Sigmoid colon (tissue), 7 donors: ENCODE results near the gene TMEM222. TPM values are rescaled to one million over a fixed set of nuclear protein-coding genes. Genes with fewer than 3 reads are reported as not detected.

Experiments used
- DNase-seq: peaks from one replicate; pipeline ENCODE4 v3.0.0-alpha.2; 2019
- H3K27ac ChIP-seq, 4 donors: fragments of 200-600 bp; sonication (generic); one replicate each; pipeline ENCODE4 v1.5.1; 2016 to 2019; ENCODE audit warnings: mild to moderate bottlenecking in 1 of 4
- H3K27me3 ChIP-seq, 3 donors: fragments of 200-600 bp; sonication (generic); one replicate each; pipeline ENCODE4 v1.5.1; 2019; ENCODE audit warnings: mild to moderate bottlenecking in 1 of 3
- H3K36me3 ChIP-seq, 4 donors: fragments of 200-600 bp; sonication (generic); one replicate each; pipeline ENCODE4 v1.5.1; 2016 to 2019
- H3K4me1 ChIP-seq, 4 donors: fragments of 200-600 bp; sonication (generic); one replicate each; pipeline ENCODE4 v1.5.1; 2017 to 2019
- H3K4me3 ChIP-seq, 4 donors: fragments of 200-600 bp; sonication (generic); one replicate each; pipeline ENCODE4 v1.5.1; 2017 to 2019; ENCODE audit warnings: mild to moderate bottlenecking in 2 of 4, moderate library complexity in 1 of 4
- H3K9me3 ChIP-seq, 4 donors: fragments of 200-600 bp in 3 of 4; sonication (generic) in 3 of 4; one replicate each; pipeline versions ENCODE4 v1.5.1 to v1.6.1; 2013 to 2019
- EP300 ChIP-seq, 4 donors: sonication (generic); formaldehyde crosslinking; IDR thresholded peaks; one replicate each; pipeline ENCODE4 v1.6.1; 2017; ENCODE audit warnings: antibody characterized with exemption in 4 of 4
- POLR2A ChIP-seq, 2 donors: fragments of 450-650 bp; IDR thresholded peaks; one replicate each; pipeline ENCODE4 v1.6.1; 2016; ENCODE audit warnings: antibody characterized with exemption in 2 of 2, mild to moderate bottlenecking in 2 of 2, moderate library complexity in 2 of 2
- POLR2AphosphoS5 ChIP-seq, 4 donors: sonication (generic); formaldehyde crosslinking; IDR thresholded peaks; one replicate each; pipeline ENCODE4 v1.6.1; 2017; ENCODE audit warnings: antibody characterized with exemption in 4 of 4
- WGBS, 2 donors: extraction: QIAGEN DNeasy Blood & Tissue Kit; methylation state at CpG; one replicate each; pipeline ENCODE4 v1.1.7; 2013; 5-methylcytosine and 5-hydroxymethylcytosine counted together
- intact Hi-C: fragments of 100-400 bp; cut with DNase I; formaldehyde crosslinking; loops from one replicate; pipeline ENCODE4 v1.15.1; 2023
- polyA plus RNA-seq, 3 donors: library from polyadenylated mRNA; stranded (reverse); fragments of 200-250 nt; gene quantifications; one replicate each; pipeline ENCODE4 v1.2.3, GENCODE V29; 2013
- total RNA-seq, 4 donors: library from RNA; depleted of rRNA; stranded (reverse); fragments of >200 nt; gene quantifications; one replicate each; pipeline ENCODE4 v1.1.0, GENCODE V29; 2016
- TF ChIP-seq, protein P1 (sequence below), 4 experiments: fragments of 450-650 bp in 3 of 4; fragments of 200-600 bp in 1 of 4; IDR thresholded peaks; one replicate each; pipeline ENCODE4 v1.5.1; 2016 to 2019; ENCODE audit warnings: antibody characterized with exemption in 4 of 4, mild to moderate bottlenecking in 3 of 4, moderate library complexity in 2 of 4
- donor health status: healthy with polysubstance abuse.
- donor health status: Bipolar disorder and iron deficiency.
- donor health status: healthy.

TMEM222 gene
- total and polyA plus RNA-seq, 7 donors, result 15.7 to 46.9 (median 19.7) TPM

DNA sequence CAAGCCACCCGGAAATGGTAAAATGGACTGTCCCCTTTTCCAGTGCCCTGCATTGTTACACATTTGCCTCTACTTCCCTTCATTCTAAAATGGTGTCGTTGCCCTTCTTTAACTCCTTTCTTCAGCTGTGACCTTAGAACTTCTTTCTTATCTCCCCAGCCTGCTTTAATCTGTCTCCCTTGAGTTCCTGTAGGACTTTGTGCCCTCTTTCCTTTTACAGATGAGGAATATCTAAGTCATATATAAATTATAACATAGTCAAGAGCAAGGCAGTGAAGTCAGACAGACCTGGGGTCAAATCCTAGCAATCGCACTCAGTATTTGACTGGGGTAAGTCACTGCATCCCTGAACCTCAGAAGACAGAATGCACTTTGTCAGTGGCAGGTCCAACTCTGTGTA is 31.4 kb upstream of the TMEM222 start:
- TF ChIP-seq POLR2AphosphoS5 (IDR thresholded peaks at IDR 0.05), result no peak
- TF ChIP-seq, protein P1, sequence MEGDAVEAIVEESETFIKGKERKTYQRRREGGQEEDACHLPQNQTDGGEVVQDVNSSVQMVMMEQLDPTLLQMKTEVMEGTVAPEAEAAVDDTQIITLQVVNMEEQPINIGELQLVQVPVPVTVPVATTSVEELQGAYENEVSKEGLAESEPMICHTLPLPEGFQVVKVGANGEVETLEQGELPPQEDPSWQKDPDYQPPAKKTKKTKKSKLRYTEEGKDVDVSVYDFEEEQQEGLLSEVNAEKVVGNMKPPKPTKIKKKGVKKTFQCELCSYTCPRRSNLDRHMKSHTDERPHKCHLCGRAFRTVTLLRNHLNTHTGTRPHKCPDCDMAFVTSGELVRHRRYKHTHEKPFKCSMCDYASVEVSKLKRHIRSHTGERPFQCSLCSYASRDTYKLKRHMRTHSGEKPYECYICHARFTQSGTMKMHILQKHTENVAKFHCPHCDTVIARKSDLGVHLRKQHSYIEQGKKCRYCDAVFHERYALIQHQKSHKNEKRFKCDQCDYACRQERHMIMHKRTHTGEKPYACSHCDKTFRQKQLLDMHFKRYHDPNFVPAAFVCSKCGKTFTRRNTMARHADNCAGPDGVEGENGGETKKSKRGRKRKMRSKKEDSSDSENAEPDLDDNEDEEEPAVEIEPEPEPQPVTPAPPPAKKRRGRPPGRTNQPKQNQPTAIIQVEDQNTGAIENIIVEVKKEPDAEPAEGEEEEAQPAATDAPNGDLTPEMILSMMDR (IDR thresholded peaks at IDR 0.05), result no peak
- TF ChIP-seq EP300 (IDR thresholded peaks at IDR 0.05), result no peak
- no peak for TF ChIP-seq POLR2A (IDR thresholded peaks at IDR 0.05)
- Histone ChIP-seq H3K9me3 (no peaks in the 10 kb centered on the region), H3K4me1 (no peaks in the 10 kb centered on the region), H3K27ac (no peak overlapping the region), H3K27me3 (no peaks in the 10 kb centered on the region), H3K36me3 (peaks cover 15 to 73% (median 45%) of the 10 kb centered on the region in 4 donors), H3K4me3 (no peak overlapping the region)
- intact Hi-C loops, result no loop called here
- no peak for DNase-seq
- WGBS, 2 donors, result 85 to 95% methylated on average over 3 of the region's 3 CpGs

DNA sequence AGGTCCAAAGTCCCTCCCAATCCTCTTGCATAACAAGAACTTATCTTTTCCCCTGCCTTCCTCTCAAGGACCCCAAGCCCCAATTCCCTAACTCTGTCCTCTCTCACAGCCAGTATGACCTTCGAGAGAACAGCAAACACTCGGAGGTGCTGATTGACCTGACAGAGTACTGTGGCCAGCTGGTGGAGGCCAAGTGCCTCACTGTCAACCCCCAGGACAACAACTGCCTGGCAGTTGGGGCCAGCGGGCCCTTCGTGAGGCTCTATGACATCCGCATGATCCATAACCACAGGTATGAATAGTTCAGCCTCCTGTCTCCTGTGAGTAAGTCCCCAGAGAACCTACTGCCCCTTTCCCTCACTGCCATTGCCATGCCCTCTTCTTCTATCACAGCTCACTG is 29.9 kb upstream of the TMEM222 start:
- Histone ChIP-seq H3K4me3 (no peak overlapping the region), H3K4me1 (peaks cover 0 to 5% (median 4%) of the 10 kb centered on the region in 4 donors), H3K9me3 (no peaks in the 10 kb centered on the region), H3K27me3 (no peaks in the 10 kb centered on the region), H3K36me3 (peaks cover 15 to 76% (median 49%) of the 10 kb centered on the region in 4 donors), H3K27ac (no peak overlapping the region)
- 93 to 94% methylated on average over 5 of the region's 5 CpGs for WGBS, 2 donors
- DNase-seq, result no peak
- intact Hi-C loops, result no loop called here
- TF ChIP-seq EP300 (IDR thresholded peaks at IDR 0.05), result no peak
- no peak for TF ChIP-seq POLR2A (IDR thresholded peaks at IDR 0.05)
- TF ChIP-seq, protein P1 (IDR thresholded peaks at IDR 0.05), result no peak

DNA sequence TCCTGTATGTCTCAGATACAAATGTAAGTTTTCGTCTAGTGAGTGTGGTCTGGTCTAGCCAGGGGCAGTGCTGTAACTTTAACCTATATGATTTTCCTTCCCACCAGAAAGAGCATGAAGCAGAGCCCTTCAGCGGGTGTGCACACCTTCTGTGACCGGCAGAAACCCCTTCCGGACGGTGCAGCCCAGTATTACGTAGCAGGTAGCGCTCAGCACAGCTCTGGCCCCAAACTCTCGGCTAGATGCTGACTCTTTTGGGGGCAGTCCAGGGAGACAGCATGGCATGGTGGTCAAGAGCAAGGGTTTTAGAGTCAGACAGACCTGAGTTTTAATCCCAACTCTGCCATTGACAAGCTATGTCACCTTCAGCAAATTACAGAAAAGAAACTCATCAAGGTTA is 28.0 kb upstream of the TMEM222 start:
- no peak for DNase-seq
- intact Hi-C loops, result no loop called here
- 96 to 97% methylated on average over 8 of the region's 8 CpGs for WGBS, 2 donors

DNA sequence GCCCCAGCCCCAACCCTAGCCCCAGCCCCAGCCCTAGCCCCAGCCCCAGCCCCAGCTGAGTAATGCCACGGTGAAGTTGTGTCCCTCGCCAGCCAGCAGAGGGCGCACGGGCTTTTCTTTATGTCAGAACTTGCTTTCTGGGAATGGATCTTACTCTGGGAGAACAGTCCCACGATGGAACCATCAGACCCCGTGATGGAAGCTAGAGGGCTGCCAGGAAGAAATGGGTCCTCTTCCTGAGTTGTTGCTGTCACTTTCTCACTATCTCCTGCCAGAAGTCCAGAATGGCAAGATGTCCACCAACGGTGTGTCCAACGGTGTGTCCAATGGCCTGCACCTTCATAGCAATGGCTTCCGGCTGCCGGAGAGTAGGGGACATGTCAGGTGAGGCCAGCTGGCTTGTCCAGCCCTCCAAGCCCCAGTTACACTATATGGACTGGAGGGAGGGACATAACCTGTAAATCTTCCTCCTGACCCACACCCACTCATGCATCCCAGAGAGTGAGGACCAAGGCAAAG is 25.1 kb upstream of the TMEM222 start:
- intact Hi-C loops, result loop anchor here (5.0 kb wide), 1 partner anchor 310 kb away; no protein-coding TSS in a partner anchor
- Histone ChIP-seq H3K27ac (peak overlapping the region; percentile 84 to 96 (median 92)), H3K4me3 (no peak overlapping the region), H3K27me3 (no peaks in the 10 kb centered on the region), H3K9me3 (no peaks in the 10 kb centered on the region), H3K36me3 (peaks cover 13 to 69% (median 37%) of the 10 kb centered on the region in 4 donors), H3K4me1 (peaks cover 2 to 47% (median 46%) of the 10 kb centered on the region in 4 donors)
- peak; percentile 81 for DNase-seq
- TF ChIP-seq, protein P1 (IDR thresholded peaks at IDR 0.05), result peak in 3 of 4 experiments; percentile 44 to 76 (median 51)
- no peak for TF ChIP-seq EP300 (IDR thresholded peaks at IDR 0.05)
- no peak for TF ChIP-seq POLR2AphosphoS5 (IDR thresholded peaks at IDR 0.05)
- WGBS, 2 donors, result 39 to 40% methylated on average over 10 of the region's 10 CpGs

More for the DNA sequence above, 28.0 kb upstream of the TMEM222 start:
- H3K4me1 ChIP-seq, result peaks cover 0 to 23% (median 22%) of the 10 kb centered on the region in 4 donors
- H3K36me3 ChIP-seq, result peaks cover 13 to 81% (median 42%) of the 10 kb centered on the region in 4 donors
- H3K27ac ChIP-seq, result no peak overlapping the region
- no peaks in the 10 kb centered on the region for H3K27me3 ChIP-seq
- no peak for TF ChIP-seq POLR2A (IDR thresholded peaks at IDR 0.05)
- no peak for TF ChIP-seq EP300 (IDR thresholded peaks at IDR 0.05)
- TF ChIP-seq POLR2AphosphoS5 (IDR thresholded peaks at IDR 0.05), result no peak
- H3K4me3 ChIP-seq, result no peak overlapping the region
- H3K9me3 ChIP-seq, result no peaks in the 10 kb centered on the region

DNA sequence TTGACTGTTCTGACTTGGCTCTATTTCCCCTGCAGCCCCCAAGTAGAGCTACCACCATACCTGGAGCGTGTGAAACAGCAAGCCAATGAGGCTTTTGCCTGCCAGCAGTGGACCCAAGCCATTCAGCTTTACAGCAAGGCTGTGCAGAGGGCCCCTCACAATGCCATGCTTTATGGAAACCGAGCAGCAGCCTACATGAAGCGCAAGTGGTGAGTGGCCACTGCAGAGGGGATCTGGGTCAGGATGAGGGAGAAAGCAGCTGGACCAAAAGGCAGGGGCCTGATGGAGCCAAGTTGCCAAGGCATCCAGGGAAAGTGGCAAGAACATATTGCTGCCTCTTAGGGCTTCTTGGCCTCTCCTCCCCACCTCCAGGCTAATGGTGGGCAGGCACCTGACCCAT is 24.1 kb upstream of the TMEM222 start:
- H3K4me1 ChIP-seq, result peaks cover 2 to 47% (median 46%) of the 10 kb centered on the region in 4 donors
- no peak for DNase-seq
- 95 to 96% methylated on average over 3 of the region's 3 CpGs for WGBS, 2 donors
- no peak overlapping the region for H3K4me3 ChIP-seq
- H3K9me3 ChIP-seq, result no peaks in the 10 kb centered on the region
- H3K36me3 ChIP-seq, result peaks cover 13 to 69% (median 37%) of the 10 kb centered on the region in 4 donors
- H3K27me3 ChIP-seq, result no peaks in the 10 kb centered on the region
- H3K27ac ChIP-seq, result peak overlapping the region; percentile 84 to 96 (median 92)
- intact Hi-C loops, result loop anchor here (2.0 to 5.0 kb wide), 2 partner anchors 25 to 309 kb away; partner anchors contain the start of gene TMEM222
- TF ChIP-seq POLR2A (IDR thresholded peaks at IDR 0.05), result no peak
- TF ChIP-seq EP300 (IDR thresholded peaks at IDR 0.05), result no peak
- TF ChIP-seq POLR2AphosphoS5 (IDR thresholded peaks at IDR 0.05), result no peak
- TF ChIP-seq, protein P1 (IDR thresholded peaks at IDR 0.05), result no peak
